Measurements from ENCODE around the gene HS3ST2.
A peak's percentile ranks its signal among the peaks of the same experiment; 100 is the strongest.
"Not testable (repeated sequence)": the region's sequence is repeated elsewhere in the genome, so short reads cannot be mapped to it uniquely, and the experiment has no call there.

The HS3ST2 gene

DNA sequence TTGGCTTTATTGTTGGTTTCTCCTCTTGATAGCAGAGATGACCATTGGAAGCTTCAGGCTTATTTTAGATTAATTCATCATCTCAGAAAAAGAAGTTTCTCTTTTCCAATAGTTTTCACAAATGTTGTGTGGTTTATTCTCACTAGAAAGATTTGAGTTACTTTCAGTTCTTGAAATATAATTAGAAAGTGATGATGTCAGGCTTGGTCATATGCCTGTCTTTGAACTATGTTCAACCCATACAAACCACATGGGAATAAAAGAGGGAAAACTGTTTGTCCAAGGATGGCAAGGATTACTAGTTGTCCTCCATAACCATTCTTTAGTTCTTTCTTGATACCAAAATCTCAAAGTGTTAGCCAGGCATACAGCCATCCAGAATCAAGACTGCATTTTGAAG, 3.7 kb upstream of the HS3ST2 start:
- TF ChIP-seq, protein P1, sequence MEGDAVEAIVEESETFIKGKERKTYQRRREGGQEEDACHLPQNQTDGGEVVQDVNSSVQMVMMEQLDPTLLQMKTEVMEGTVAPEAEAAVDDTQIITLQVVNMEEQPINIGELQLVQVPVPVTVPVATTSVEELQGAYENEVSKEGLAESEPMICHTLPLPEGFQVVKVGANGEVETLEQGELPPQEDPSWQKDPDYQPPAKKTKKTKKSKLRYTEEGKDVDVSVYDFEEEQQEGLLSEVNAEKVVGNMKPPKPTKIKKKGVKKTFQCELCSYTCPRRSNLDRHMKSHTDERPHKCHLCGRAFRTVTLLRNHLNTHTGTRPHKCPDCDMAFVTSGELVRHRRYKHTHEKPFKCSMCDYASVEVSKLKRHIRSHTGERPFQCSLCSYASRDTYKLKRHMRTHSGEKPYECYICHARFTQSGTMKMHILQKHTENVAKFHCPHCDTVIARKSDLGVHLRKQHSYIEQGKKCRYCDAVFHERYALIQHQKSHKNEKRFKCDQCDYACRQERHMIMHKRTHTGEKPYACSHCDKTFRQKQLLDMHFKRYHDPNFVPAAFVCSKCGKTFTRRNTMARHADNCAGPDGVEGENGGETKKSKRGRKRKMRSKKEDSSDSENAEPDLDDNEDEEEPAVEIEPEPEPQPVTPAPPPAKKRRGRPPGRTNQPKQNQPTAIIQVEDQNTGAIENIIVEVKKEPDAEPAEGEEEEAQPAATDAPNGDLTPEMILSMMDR (IDR thresholded peaks at IDR 0.05; ENCODE audit: insufficient read depth, low read depth, low read length, missing control alignments): no peak
- DNase-seq (ENCODE audit: low read depth): no peak
- no peak overlapping the region for H3K4me3 ChIP-seq (ENCODE audit: low read length)

DNA sequence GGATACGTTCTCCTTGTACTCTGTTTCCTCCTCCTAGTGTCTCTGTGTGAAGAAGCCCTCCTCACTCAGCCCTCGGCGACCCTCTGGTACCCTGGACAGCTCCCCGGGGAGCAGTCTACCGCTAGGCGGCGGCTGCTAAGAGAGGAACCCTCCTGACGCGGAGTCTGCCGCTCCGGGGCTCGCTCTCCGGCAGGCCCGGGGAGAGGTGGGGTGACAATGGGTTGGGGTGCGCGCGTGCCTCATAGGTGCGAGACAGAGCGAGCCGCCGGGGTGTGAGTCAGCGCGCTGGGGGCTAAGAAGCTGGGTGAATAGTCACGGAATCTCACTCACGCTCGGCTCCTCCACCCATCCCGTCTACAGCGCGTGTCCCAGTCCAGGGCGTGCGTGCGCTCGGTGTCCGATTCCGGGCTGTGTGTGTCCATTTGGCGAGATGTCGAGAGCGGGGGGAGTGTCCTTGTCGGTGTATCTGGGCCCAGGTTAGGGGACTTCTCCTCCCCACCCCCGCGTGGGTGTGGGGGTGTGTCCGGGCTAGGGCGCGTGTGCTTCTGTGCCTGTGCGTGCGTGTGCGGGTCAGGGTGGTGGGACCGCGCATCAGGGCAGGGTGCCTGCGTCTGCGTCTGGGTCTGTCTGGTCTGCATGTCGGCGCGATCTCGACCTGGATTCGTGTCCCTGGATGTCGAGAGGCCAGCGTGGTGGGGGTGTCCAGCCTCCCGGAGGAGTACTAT, 577 bp upstream of the HS3ST2 start:
- peak; percentile 86 for DNase-seq (ENCODE audit: low read depth)
- H3K4me3 ChIP-seq (ENCODE audit: low read length): peak overlapping the region; percentile 37
- TF ChIP-seq, protein P1 (IDR thresholded peaks at IDR 0.05; ENCODE audit: insufficient read depth, low read depth, low read length, missing control alignments): peak; percentile 72

DNA sequence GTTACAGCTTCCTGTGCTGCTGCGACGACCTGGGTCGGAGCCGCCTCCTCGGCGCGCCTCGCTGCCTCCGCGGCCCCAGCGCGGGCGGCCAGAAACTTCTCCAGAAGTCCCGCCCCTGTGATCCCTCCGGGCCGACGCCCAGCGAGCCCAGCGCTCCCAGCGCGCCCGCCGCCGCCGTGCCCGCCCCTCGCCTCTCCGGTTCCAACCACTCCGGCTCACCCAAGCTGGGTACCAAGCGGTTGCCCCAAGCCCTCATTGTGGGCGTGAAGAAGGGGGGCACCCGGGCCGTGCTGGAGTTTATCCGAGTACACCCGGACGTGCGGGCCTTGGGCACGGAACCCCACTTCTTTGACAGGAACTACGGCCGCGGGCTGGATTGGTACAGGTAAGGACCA, 746 bp downstream of the HS3ST2 start:
- TF ChIP-seq, protein P1 (IDR thresholded peaks at IDR 0.05; ENCODE audit: insufficient read depth, low read depth, low read length, missing control alignments): no peak
- DNase-seq (ENCODE audit: low read depth): peak; percentile 35
- no peak overlapping the region for H3K4me3 ChIP-seq (ENCODE audit: low read length)

DNA sequence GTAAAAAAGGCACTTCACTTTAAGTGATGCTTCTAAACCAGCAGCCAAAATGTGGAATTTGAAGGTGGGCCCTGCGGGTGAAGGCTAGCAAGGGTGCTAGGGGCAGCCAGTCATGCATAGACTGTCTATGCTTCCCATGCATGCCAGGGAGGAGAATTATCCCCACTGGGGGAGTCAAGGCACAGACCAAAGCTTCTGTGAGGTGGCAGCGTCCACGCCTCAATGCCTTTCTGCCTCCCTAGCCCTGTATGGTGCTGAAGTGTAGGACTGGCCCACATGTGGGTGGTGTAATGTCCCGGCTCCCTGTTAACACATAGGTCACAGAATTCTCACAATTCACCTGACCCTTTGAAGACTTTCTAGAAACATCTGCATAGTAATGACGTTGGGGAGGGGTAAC, 1.9 kb downstream of the HS3ST2 start:
- H3K4me3 ChIP-seq (ENCODE audit: low read length): no peak overlapping the region
- TF ChIP-seq, protein P1 (IDR thresholded peaks at IDR 0.05; ENCODE audit: insufficient read depth, low read depth, low read length, missing control alignments): no peak
- no peak for DNase-seq (ENCODE audit: low read depth)

DNA sequence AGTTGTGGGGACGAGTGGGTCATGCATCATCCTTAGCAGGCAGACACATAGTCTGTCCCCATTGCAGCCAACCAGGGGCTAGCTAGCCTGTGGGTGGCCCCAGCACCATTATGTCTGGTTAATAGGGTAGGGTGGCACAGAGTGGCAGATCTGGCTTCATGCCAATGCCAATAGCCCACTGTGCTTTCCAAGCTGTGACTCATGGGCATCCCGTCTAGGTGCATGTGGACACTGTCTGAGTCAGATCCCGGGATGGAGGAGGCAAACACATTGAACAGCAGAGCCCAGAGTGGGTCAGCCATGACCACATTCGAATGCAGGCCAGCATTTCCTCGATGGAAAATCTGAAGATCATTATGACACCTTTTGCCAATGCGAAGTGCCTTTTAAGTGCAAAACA, 2.5 kb downstream of the HS3ST2 start:
- DNase-seq (ENCODE audit: low read depth): peak; percentile 75
- H3K4me3 ChIP-seq (ENCODE audit: low read length): no peak overlapping the region
- TF ChIP-seq, protein P1 (IDR thresholded peaks at IDR 0.05; ENCODE audit: insufficient read depth, low read depth, low read length, missing control alignments): no peak

DNA sequence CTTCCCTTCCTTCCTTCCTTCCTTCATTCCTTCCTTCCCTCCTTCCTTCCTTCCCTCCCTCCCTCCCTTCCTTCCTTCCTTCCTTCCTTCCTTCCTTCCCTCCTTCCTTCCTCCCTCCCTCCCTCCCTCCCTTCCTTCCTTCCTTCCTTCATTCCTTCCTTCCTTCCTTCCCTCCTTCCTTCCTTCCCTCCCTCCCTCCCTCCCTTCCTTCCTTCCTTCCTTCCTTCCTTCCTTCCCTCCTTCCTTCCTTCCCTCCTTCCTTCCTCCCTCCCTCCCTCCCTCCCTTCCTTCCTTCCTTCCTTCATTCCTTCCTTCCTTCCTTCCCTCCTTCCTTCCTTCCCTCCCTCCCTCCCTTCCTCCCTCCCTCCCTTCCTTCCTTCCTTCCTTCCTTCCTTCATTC, 4.8 kb downstream of the HS3ST2 start:
- not testable (repeated sequence) for H3K4me3 ChIP-seq (ENCODE audit: low read length); DNase-seq (ENCODE audit: low read depth)

DNA sequence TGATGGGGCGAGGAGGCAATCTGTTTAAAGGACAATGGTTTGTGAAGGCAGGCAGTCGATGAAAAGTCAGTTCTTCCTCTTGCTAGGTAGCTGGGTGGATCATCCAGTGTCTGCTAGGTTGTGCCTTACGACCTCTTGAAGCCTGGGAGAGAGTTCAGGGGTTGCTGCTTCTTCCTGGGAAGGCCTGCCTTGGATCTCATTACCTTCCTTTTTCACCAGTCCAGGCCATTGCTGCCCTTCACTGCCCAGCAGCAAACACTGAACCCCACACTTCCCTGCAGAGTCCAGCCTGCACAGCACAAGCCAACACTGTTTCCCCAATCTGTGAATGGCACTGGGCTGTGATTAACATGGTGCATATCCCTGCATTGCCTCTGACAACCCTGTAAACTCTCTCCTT, 24.7 kb downstream of the HS3ST2 start:
- no peak overlapping the region for H3K4me3 ChIP-seq (ENCODE audit: low read length)
- TF ChIP-seq, protein P1 (IDR thresholded peaks at IDR 0.05; ENCODE audit: insufficient read depth, low read depth, low read length, missing control alignments): no peak
- no peak for DNase-seq (ENCODE audit: low read depth)

DNA sequence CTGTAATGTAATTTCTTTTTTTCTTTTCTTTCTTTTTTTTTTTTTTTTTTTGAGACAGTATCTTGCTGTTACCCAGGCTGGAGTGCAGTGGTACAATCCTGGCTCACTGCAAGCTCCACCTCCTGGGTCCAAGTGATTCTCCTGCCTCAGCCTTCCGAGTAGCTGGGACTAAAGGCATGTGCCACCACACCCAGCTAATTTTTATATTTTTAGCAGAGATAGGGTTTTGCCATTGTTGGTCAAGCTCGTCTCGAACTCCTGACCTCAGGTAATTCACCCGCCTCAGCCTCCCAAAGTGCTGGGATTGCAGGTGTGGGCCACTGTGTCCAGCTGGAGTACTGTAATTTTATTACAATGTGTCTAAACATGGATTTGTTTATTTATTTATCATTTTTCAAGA, 28.1 kb downstream of the HS3ST2 start:
- DNase-seq (ENCODE audit: low read depth); H3K4me3 ChIP-seq (ENCODE audit: low read length): not testable (repeated sequence)

Data from epithelial cell of esophagus (primary cell).